Prostate gland (tissue), 2 donors: Measurements from ENCODE around the gene NGFR.

Experiments used
- CTCF ChIP-seq, 4 experiments: fragments of 200-600 bp in 2 of 4; fragments of 450-650 bp in 2 of 4; sonication (generic) in 2 of 4; IDR thresholded peaks; 1 replicate in 3 of 4; 2 replicates in 1 of 4; pipeline ENCODE4 v1.5.1; 2016 to 2019; ENCODE audit warnings: antibody characterized with exemption in 4 of 4, mild to moderate bottlenecking in 2 of 4, moderate library complexity in 2 of 4
- POLR2AphosphoS5 ChIP-seq: sonication (generic); formaldehyde crosslinking; IDR thresholded peaks from one replicate; pipeline ENCODE4 v1.6.1; 2017; ENCODE audit warnings: antibody characterized with exemption

GRCh38 chr17:49471089-49471683, 23.9 kb upstream of the NGFR start:
- TF ChIP-seq CTCF (IDR thresholded peaks at IDR 0.05) (no peak), POLR2AphosphoS5 (no peak)
